Suppressor macrophage (primary cell): ENCODE data around the gene TBC1D4.

Experiments
- DNase-seq, 4 experiments: peaks; one replicate each; pipeline ENCODE4 v3.0.0-alpha.2; 2020 to 2022
- total RNA-seq, 17 experiments: gene quantifications; one replicate each; lab custom pipeline; 2026; ENCODE audit warnings: mixed read lengths in 6 of 17, inconsistent platforms in 3 of 17; lab: John Stamatoyannopoulos, UW

TBC1D4 gene
- 9.5 to 55.8 (median 41.3) reads per million in 17 experiments for total RNA-seq

- DNase-seq: peak; percentile 90 to 96 (median 96)
Observed at GRCh38 chr13:75482070-75482819, at the start of gene TBC1D4. Gene TBC1D4 (minus strand): TSS chr13:75482169. CDS start chr13:75481767, 402 bp downstream.

- DNase-seq: no peak
Observed at GRCh38 chr13:75530549-75530961, 48.6 kb upstream of the TBC1D4 start.

GRCh38 chr13:75521956-75522355, 40.0 kb upstream of the TBC1D4 start:
- DNase-seq: no peak

- no peak for DNase-seq
Observed at GRCh38 chr13:75518439-75519088, 36.6 kb upstream of the TBC1D4 start.

GRCh38 chr13:75514080-75514995, 32.4 kb upstream of the TBC1D4 start:
- peak in 3 of 4 experiments; percentile 12 to 56 (median 51) for DNase-seq

GRCh38 chr13:75513271-75513670, 31.3 kb upstream of the TBC1D4 start:
- DNase-seq: peak; percentile 21 to 61 (median 52)

GRCh38 chr13:75512253-75512652, 30.3 kb upstream of the TBC1D4 start:
- DNase-seq: peak; percentile 24 to 79 (median 58)

- DNase-seq: no peak
Observed at GRCh38 chr13:75511051-75511625, 29.2 kb upstream of the TBC1D4 start.

- DNase-seq: no peak
Observed at GRCh38 chr13:75508002-75508548, 26.1 kb upstream of the TBC1D4 start.

GRCh38 chr13:75507027-75508001, 25.3 kb upstream of the TBC1D4 start:
- peak in 3 of 4 experiments; percentile 35 to 63 (median 54) for DNase-seq

GRCh38 chr13:75506018-75506417, 24.0 kb upstream of the TBC1D4 start:
- DNase-seq: peak; percentile 24 to 62 (median 44)

GRCh38 chr13:75505327-75505726, 23.4 kb upstream of the TBC1D4 start:
- peak; percentile 62 to 92 (median 78) for DNase-seq

GRCh38 chr13:75495938-75496337, 14.0 kb upstream of the TBC1D4 start:
- DNase-seq: no peak

GRCh38 chr13:75494491-75494890, 12.5 kb upstream of the TBC1D4 start:
- DNase-seq: no peak

GRCh38 chr13:75493156-75493555, 11.2 kb upstream of the TBC1D4 start:
- DNase-seq: no peak

- peak in 2 of 4 experiments; percentile 20 to 31 for DNase-seq
Observed at GRCh38 chr13:75492389-75492788, 10.4 kb upstream of the TBC1D4 start.

GRCh38 chr13:75491376-75491775, 9.4 kb upstream of the TBC1D4 start:
- no peak for DNase-seq

- peak; percentile 59 to 80 (median 74) for DNase-seq
Observed at GRCh38 chr13:75489502-75490263, 7.7 kb upstream of the TBC1D4 start.

GRCh38 chr13:75486146-75487062, 4.4 kb upstream of the TBC1D4 start:
- DNase-seq: peak in 2 of 4 experiments; percentile 3 to 14
